ENCODE measurements around the gene UNC119B. TPM values are rescaled to one million over a fixed set of nuclear protein-coding genes. Genes with fewer than 3 reads are reported as not detected.

The UNC119B gene
- total RNA-seq, 2 experiments from 2014 or later: 17.2 to 27.4 TPM

DNA sequence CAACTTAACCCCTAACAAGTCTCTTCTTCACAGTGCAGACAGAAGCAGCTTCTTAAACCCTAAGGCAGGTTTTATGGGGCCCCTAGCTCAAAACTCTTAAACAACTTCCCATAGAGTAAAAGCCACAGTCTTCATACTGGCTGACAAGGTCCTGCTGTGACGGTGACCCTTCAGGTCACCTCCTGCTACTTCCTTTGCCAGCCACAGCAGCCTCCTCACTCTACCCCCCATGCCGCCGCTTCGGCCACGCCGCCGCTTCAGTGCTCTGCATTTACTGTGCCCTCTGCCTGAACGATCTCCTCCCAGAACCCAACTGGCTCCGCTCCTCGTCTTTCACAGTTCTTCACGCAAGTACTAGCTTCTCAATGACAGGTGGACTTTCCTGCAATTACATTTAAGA lies 60.8 kb downstream of the UNC119B start:
- no peak overlapping the region for H3K4me3 ChIP-seq (ENCODE audit: low read depth, low read length, poor library complexity, severe bottlenecking)
- no peaks in the 10 kb centered on the region for H3K79me2 ChIP-seq (ENCODE audit: insufficient read depth, low read depth, low read length)
- no peaks in the 10 kb centered on the region for H3K9me3 ChIP-seq (ENCODE audit: low read length)
- no peak overlapping the region for H3K27ac ChIP-seq (ENCODE audit: low read depth, low read length, poor library complexity, severe bottlenecking)
- peaks cover 49% of the 10 kb centered on the region for H3K4me1 ChIP-seq (ENCODE audit: insufficient read depth, low read length, poor library complexity, severe bottlenecking)
- no peaks in the 10 kb centered on the region for H3K9me2 ChIP-seq (ENCODE audit: insufficient read depth, low read length)
- no peaks in the 10 kb centered on the region for H4K20me1 ChIP-seq (ENCODE audit: insufficient read depth, low read length)
- no peak for DNase-seq (ENCODE audit: low spot score)
- no peak overlapping the region for H2AFZ ChIP-seq (ENCODE audit: low read length)
- no peak for TF ChIP-seq CTCF (conservative IDR thresholded peaks at IDR 0.05; ENCODE audit: low read length)
- TF ChIP-seq EZH2phosphoT487 (IDR thresholded peaks at IDR 0.05; ENCODE audit: borderline replicate concordance, low read depth, low read length): no peak
- POLR2A ChIA-PET: interaction anchor here (0.6 to 1.0 kb wide), 2 partner anchors 15 to 40 kb away, joined by 3 to 4 read pairs; no protein-coding TSS in a partner anchor
- H3K36me3 ChIP-seq (ENCODE audit: insufficient read depth, low read length): peaks cover 37% of the 10 kb centered on the region
- no TSS peak for BruUV-seq (replicated peaks)
- intact Hi-C loops (cut with micrococcal nuclease; ENCODE audit: unreplicated experiment): no loop called here
- H3K4me2 ChIP-seq (ENCODE audit: low read length): no peak overlapping the region
- CTCF ChIA-PET (ENCODE audit: unreplicated experiment): no interaction called here

Other genes starting within 250 kb of the UNC119B start
- gene SRSF9, start 240.7 kb upstream of the UNC119B start, total RNA-seq (2014; rRNA removed; shearing (Covaris generic)): 181 and 203 TPM in 2 replicates
- gene SRSF9, start 240.7 kb upstream of the UNC119B start, total RNA-seq (2022): 281 and 295 TPM in 2 replicates
- gene DYNLL1, start 214.3 kb upstream of the UNC119B start, total RNA-seq (2014; rRNA removed; shearing (Covaris generic)): 354 and 400 TPM in 2 replicates
- 296 and 321 TPM in 2 replicates for gene DYNLL1, start 214.3 kb upstream of the UNC119B start, total RNA-seq (2022)
- 29.4 and 40.9 TPM in 2 replicates for gene COQ5, start 181.3 kb upstream of the UNC119B start, total RNA-seq (2014; rRNA removed; shearing (Covaris generic))
- 48.8 and 49.5 TPM in 2 replicates for gene COQ5, start 181.3 kb upstream of the UNC119B start, total RNA-seq (2022)
- 52.2 and 66.3 TPM in 2 replicates for gene RNF10, start 176.1 kb upstream of the UNC119B start, total RNA-seq (2014; rRNA removed; shearing (Covaris generic))
- 150 TPM in 2 replicates for gene RNF10, start 176.1 kb upstream of the UNC119B start, total RNA-seq (2022)
- gene POP5, start 129.1 kb upstream of the UNC119B start, total RNA-seq (2014; rRNA removed; shearing (Covaris generic)): 65.8 and 73.4 TPM in 2 replicates
- 61.8 and 61.9 TPM in 2 replicates for gene POP5, start 129.1 kb upstream of the UNC119B start, total RNA-seq (2022)
- 0.18 and 0.79 TPM in 2 replicates for gene CABP1, start 69.8 kb upstream of the UNC119B start, total RNA-seq (2014; rRNA removed; shearing (Covaris generic))
- 2.4 and 3.8 TPM in 2 replicates for gene CABP1, start 69.8 kb upstream of the UNC119B start, total RNA-seq (2022)
- gene MLEC, start 23.3 kb upstream of the UNC119B start, total RNA-seq (2014; rRNA removed; shearing (Covaris generic)): 69.7 and 74.1 TPM in 2 replicates
- 82.4 and 101 TPM in 2 replicates for gene MLEC, start 23.3 kb upstream of the UNC119B start, total RNA-seq (2022)
- 7.7 and 8.8 TPM in 2 replicates for gene ACADS, start 15.4 kb downstream of the UNC119B start, total RNA-seq (2014; rRNA removed; shearing (Covaris generic))
- 11.2 and 14.5 TPM in 2 replicates for gene ACADS, start 15.4 kb downstream of the UNC119B start, total RNA-seq (2022)
- 5.5 and 8.6 TPM in 2 replicates for gene SPPL3, start 193.9 kb downstream of the UNC119B start, total RNA-seq (2014; rRNA removed; shearing (Covaris generic))
- gene SPPL3, start 193.9 kb downstream of the UNC119B start, total RNA-seq (2022): 36.6 and 42.0 TPM in 2 replicates

Measured in OCI-LY7 (cell line).